GM21619 (cell line): ENCODE results near the gene BBX.

Experiments
- ATAC-seq: cut with Tn5 transposase; IDR thresholded peaks from one replicate; pipeline ENCODE4 v1.9.1; 2021; ENCODE audit not compliant: unreplicated experiment

Gene BBX

DNA sequence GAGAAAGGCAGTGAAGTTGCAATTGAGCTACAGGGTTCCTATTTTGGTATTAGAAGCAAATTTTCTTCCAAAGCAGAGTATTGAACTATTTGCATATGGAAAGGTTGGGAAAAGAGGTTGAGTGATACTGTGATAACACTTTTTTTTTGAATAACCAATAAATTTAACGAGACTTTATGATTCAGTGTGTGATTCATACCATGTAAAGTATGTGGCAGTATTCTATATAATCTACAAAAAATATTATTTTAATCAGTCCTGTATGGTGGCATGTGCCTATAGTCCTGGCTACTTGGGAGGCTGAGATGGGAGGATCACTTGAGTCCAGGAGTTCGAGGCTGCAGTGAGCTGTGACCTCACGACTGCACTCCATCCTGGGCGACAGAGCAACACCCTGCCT lies 206.9 kb downstream of the BBX start:
- no peak for ATAC-seq

DNA sequence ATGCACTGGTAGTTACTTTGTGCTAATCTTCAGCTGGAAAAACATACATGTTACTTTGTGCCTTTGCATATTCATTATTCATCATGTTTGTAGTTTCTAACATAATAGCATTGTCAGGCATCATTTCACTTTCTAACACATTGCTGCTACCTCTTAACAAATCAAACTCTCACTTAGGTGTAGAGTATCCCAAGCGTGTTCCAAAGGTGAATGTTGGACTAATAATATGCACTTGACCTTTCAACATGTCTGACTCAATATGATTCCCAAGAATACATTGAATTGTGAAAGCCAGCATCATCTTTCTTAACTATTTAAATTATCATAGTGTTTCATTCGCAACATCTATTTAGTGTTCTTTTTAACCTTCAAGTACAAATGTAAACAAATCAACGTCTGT lies 211.6 kb downstream of the BBX start:
- ATAC-seq, result no peak

DNA sequence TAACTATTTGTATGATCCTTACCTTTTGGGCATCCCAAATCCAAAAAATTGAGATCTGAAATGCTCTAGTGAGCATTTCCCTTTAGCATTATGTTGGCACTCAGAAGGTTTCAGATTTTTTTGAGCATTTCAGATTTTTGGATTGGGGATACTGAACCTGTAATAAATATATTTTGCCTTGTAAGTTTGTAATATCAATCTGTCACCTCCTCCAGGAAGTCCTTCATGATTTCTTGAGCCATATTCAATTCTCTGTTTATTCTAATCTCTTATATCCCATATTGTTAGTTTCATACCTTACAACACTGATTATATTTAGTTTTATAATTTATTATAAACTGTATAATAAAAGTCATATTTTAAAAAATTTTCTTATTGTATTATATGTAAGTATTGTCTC lies 215.2 kb downstream of the BBX start:
- ATAC-seq, result no peak

DNA sequence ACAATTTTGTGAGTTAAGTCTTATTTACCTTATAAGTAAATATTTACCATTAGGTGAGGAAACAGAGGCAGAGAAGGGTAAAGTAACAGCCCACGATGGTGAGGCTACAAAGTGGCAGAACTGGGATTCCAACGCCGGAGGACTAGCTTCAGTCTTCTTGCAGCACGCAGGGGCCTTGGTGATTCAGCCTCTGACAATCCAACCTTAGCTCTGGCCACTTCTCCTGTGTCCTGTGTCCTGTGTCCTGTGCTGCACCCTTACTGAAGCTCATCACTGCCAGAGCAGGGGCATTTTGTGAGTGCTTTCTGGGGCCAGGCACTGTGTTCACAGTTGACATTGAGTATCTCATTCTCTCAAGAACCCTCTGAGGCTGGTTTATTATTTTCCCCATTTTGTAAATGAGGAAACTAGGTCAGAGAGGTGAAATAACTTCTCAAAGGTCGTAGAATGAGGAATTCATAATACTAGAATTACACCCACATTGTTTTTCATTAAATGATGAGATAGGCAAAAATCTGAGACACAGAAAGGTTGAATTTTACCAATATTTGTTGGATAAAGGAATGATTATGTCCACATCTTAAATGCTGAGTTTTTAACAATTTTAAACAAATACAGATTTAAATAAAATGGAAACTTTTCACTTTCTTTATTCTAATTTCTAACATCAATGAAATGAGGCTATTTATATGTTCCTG lies 215.9 kb downstream of the BBX start:
- ATAC-seq, result no peak

DNA sequence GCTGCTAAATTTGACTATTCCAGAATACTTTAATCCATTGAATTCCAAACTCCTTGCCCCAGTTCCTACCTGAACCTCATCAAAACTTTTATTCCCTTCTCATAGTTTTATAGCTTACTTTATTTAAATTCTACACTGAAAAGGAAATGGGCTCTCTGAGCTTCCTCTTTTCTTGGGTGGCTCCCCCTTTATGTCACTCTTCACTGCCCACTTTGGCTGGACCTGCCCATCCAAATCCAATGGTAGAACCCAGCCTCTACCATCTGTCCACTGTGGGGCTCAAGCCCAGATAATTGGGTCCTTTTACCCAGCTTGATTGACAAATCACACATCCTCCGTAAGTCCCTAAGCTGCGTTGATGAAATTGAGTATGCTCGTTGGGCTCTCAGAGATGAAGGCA lies 216.5 kb downstream of the BBX start:
- no peak for ATAC-seq

DNA sequence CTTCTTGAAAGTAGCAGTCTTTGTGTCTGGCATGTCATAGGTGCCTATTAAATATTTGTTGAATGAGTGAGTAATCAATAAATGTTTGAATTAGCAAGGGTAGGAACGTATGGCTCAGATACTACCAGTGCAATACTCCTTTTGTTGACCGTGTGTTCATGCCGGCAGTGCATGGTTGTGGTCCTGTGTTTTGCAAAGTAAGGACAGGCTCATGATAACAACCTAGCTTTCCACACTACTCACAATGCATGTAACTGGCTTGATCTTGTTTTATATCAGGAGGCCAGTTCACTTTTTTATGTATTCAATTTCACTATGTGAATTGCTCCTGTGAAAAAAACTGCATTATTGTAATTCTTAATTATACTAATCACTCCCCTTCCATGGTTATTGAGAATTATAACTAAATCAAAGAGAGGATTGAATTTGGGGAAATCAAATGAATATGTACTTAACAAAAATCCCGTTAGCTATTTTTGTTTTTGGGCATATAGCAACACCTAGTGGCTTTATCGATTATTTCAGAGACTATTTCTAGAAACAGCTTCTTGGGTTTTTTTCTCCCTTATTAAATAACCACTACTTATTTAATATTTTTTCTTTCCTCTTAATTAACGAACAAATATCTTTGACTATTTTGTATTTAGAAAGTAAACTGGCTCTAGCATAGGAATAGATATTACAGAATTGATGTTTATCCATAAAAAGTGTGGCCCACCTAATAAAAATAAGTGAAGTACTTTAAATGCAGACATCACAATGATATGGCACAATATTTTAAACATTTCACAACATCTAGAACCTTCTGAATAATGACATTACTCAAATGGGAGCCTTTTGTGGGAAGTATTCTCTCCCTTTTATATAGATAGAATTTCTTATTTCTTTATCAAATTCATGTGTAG lies 218.5 kb downstream of the BBX start:
- ATAC-seq, result no peak

DNA sequence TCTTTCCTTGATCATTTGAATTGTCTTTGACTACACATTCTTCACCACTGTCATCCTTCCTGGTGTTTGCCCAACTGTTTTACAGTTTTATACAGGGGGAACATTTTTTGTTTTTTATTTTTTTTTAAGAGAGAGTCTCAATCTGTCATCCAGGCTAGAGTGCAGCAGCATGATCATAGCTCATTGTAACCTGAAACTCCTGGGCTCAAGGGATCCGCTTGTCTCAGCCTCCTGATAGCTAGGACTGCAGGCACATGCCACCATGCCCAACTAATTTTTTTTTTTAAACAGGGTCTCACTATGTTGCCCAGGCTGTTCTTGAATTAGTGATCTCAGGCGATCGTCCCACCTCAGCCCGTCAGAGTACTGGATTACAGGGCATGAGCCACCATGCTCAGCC lies 222.6 kb downstream of the BBX start:
- ATAC-seq, result no peak

DNA sequence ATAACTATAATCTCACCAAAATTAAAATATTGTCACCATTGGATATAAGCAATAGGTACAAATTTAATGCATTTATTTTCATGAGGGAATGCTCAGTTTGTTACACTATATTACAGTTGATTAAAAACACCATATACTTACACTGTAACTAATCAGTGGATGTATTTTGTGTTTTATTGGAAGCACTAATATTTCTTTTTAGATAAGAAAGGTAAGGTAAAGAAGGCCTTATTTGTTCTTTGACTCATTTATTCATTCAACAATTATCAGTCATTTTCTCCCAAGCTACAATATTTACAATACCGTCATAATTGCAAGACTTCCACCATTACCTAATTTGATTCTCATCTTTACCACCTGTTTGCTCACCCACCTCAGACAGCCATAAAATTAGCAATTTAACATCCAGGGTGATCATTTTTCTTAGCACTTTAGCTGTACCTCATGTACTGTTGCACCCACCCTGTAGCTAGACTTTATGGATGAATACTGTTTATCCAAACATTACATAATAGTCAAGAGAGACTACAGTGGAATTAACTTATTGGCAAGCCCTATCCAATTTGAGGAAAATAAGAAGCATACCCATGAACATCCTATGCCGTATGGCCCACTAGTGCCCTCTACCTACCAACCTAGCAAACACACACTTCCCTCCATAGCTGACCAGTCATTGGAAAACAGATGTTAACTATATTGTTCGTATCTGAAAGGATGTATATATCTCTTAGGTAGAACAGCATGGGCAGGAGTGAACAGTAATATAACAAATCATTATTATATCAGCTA lies 229.6 kb downstream of the BBX start:
- ATAC-seq, result no peak

DNA sequence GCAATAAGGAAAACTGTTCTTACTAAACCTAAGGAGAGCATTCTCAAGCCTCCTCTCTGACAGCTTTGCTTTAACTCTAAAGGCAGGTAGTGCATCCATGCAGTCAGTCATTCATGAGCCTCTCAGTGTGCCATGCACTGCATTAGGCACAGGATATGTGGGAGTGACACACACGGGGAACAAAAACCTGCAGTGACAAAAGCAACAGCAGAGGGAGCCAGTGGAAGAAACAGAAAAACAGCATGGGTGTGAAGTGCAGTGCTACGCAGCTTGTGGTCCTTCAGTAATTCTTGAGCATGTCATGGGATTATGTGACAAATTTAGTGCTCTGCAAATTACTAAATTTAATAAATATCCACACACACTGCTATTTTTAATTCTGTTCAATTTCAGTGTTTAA lies 230.7 kb downstream of the BBX start:
- ATAC-seq, result no peak

DNA sequence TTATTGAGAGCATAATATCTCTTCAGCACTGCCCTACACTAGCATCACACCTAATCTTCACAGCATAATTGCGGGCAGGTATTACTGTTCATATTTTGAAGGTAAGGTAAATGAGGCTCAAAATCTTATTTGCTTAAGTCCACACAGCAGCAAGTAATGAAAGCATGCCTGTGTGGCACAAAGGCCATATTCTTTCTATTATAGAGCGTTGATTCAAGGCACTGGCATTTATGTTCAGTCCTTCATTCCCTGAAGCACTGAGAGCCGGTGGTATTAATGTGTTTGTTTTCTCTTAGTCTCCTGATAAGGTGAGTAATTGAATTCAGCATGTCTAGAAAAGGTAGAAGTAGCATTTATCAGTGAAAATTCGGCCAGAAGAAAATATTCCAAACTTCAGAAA lies 231.2 kb downstream of the BBX start:
- ATAC-seq, result no peak

DNA sequence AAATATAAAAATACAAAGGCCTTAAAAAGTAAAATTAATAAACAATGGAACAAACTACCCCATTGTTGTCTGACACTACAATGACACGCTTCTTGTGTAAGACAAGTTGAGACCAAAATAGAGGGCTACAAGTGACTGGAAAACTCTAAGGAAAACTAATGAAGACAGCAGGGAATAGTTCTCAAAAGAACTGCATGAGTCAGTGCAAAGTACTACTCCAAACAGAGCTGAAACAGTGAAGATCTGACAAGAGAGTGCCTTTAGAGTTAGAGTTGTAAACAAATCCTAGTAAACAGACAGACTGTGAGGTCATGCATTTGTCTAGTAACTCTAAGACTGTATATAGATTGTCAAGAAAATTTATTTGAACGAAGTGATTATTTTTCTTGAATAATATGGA lies 233.9 kb downstream of the BBX start:
- no peak for ATAC-seq

DNA sequence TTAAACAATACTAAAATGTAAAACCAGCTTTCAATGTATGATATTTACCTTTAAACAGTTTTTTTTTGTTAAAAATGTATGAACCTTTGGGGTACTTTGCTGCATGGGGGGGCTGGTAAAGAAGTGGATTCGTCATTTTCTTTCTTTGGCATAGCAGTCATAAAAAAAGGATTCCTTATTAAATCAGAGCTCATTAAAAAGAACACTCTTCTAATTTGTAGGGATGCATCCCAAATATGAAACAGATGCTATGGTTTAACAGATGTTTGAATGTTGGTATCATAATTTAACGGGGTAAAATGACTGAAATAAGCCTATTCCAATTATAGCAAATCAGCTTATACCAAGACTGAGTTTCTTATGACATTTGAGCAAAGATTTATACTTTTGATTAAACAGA lies 234.4 kb downstream of the BBX start:
- no peak for ATAC-seq

DNA sequence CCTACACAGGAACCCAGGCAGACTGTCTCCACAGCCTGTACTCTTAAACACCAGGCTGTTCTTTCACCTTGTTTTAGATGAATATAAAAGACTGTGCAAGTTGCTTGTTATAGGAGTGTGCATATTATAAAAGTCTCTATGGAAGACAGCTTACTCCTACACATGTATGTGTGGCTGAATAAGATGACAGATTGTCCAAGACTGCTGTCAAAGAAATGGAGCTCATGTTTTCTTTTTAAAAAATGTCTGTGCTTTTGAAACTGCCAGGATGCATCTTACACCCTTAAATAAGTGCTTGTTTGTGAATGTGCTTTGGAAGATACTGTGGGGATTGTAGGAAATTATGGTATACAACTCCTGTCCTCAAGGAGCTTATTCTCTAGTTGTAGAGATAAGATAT lies 237.4 kb downstream of the BBX start:
- ATAC-seq, result no peak

DNA sequence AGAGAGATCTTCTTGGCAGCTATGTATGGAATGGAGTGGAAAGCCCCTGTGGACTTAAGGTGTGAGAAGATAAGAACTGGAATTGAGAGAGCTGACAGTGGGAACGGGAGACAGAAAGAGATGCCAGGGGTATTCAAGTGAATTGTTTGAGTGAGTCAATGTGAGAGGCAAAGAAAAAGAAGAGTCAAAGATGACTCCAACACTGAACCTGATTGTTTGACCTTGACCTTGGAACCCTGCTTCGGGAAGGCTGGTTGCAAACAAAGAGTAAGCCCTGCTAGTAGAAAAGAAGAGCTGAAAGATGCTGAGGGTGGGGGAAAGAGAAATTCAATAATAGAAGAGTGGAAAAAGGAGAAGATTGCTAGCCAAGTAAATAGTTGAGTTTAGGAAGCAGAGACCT lies 238.6 kb downstream of the BBX start:
- no peak for ATAC-seq

DNA sequence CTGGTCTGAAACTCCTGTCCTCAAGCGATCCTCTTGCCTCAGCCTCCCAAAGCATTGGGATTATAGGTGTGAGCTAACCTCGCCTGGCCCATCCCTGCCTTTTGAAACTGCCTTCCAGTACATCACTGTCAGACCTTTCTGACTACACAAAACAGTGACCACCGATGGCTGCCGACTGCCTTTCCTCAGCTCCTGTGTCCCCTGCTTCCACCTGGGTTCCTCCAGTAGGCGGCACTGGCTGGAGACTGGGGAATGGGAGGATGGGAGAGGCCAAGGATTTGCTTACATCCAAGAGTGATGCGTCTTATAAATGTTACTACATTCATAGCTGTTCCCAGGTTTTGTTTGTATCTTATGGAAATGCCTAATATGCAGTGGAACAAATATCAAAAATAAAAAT lies 242.8 kb downstream of the BBX start:
- ATAC-seq, result no peak

DNA sequence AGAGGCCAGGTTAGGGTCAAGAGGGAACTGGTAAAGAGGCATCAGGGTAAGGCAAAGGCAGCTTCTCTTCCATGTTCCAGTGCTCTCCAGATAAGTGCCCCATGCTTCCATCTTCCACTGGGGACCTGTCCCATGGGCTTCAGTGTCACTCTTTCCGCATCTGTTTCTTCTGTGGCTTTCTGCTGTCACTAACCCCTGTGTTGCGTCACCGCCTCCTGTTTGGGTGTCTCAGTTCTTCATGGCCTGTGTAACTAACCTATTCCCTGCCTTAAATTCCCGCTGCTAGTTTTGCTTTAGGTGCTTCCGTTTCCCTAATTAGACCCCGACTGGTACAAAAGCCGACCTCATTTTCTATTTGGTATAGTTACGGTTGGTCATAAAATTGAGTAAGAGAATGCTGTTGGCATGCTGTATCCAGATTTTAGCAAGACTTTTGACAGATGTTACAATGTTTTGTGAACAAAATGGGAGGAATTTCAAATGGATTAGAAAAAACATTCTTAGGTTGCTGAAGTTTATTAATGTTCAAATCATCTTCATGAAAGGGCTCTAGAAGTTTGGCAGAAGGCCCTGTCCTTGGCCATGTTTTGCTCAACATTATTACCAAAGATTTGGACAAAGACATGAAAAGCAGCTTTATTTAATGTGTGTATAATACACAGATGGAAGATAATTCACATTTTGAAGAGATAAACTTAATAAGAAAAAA lies 245.3 kb downstream of the BBX start:
- no peak for ATAC-seq

DNA sequence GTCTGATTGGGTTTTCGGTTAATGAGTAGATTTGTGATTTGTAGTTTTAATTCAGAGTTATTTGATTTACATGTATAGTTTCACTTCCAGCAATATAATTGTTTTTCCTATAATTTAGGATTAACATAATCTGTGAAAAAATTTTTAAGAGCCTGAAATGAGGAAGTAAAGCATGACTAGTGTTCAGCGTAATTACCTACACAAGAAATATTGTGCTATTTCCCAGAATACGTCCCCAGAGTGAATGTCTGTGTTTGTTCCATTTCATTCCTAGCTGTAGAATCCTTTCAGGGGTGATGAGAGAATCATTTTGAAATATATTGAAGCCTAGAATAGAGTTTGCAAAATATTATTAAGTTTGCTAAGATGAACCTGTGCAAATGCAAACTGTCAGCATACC lies 247.1 kb downstream of the BBX start:
- no peak for ATAC-seq

DNA sequence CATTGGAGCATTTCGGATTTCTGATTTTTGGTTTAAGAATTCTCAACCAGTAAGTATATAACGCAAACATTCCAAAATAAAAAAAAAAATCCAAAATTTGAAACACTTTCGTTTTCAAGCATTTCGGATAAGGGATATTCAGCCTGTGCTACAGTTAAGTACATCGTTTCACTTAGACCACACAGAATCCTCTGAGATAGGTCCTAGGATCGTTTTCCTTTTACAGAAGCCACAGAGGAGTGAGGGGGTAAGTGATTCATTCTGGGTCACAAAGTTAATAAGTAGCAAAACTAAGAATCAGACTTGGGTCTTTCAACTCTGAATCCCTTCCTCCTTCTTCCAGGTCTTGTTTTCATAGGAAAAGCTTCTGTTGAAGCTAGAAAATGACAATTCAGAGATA lies 249.3 kb downstream of the BBX start:
- ATAC-seq, result no peak

DNA sequence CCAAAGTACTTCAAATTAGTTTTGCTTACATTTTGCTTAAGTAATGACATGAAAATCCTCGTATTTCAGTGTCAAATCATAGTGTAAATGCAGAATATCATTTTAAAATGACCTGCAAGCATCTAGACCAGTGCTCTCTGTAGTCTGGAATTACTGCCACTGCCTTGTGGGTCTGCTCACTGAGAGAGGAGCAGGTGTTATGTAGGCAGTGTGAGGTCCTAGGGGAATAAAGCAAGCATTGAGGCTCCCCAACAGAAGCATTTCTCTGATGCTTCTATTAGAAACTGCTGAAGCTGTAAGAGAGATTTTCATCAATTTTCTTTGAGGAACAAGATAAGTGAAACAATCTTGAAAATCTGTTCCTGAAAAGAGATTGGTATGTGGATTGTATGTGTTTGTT lies 253.2 kb downstream of the BBX start:
- ATAC-seq, result no peak

DNA sequence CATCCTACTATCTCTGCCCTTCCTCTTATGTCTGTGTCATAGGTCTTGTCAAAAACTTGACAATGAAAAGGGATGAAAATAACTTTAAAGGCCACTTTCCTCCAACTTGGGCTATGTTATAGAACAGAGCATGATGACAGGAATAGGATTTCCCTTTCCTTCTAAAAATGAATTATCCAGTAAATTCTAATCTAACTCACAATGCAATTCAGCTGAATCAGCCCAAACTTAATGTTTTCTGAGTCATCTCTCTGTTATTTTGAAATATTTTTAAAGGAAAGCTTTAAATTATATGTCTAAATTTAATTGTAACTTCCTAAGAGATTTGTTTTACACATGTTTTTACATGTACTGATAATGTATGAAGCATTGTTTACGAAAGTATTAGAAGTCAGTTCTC lies 258.5 kb downstream of the BBX start:
- no peak for ATAC-seq

DNA sequence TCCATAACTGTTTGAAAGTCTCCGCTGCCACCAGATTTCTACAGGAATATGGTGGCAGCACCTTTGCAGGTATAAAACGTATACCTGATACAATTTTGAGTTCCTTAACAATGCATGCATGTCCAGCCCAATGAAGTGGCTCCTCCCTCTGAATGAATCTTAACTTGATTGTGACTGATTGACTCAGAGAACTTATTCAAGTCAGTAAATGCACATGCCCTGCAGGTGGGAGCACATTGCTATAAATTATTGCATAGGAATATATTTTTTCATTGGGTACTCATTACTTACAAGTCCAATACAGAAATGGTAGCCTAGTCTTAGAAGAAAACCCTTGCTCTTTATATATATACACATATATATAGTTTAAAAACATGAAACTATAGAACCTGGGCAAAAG lies 259.3 kb downstream of the BBX start:
- ATAC-seq, result no peak
